IMR-90 (cell line): ENCODE data around the gene C1R. TPM values are rescaled to one million over a fixed set of nuclear protein-coding genes. Genes with fewer than 3 reads are reported as not detected.
A peak's percentile ranks its signal among the peaks of the same experiment; 100 is the strongest.

ENCODE experiments used
- ATAC-seq: fragments of 200-7000 bp; cut with Tn5 transposase; 2 replicates; pipeline ENCODE4 v1.9.1; 2020; ENCODE audit warnings: low read depth, mild to moderate bottlenecking, moderate library complexity
- BruUV-seq: library from RNA; stranded (reverse); fragments of 400-500 nt; replicated peaks from 2 replicates; lab custom pipeline; 2021; lab: Mats Ljungman, UMichigan
- CTCF ChIA-PET: fragments of 300-600 bp; formaldehyde crosslinking; extraction: SDS; loops from one replicate; lab custom pipeline; 2021; ENCODE audit warnings: antibody characterized with exemption; lab: Yijun Ruan, JAX
- POLR2A ChIA-PET: fragments of 300-600 bp; sonication (Branson Sonifier 250); formaldehyde crosslinking; loops from one replicate; lab custom pipeline; 2022; ENCODE audit warnings: antibody characterized with exemption; ENCODE audit not compliant: unreplicated experiment; lab: Charles Lee
- DNase-seq: peaks from one replicate; pipeline ENCODE4 v3.0.0; 2013
- H2AFZ ChIP-seq: replicated peaks from 2 replicates; pipeline ENCODE3; 2013; ENCODE audit warnings: low read length, mild to moderate bottlenecking; ENCODE audit not compliant: poor library complexity
- H2AK5ac ChIP-seq: 2 replicates; pipeline ENCODE4 v1.6.1; 2013; ENCODE audit warnings: low read depth, low read length, inconsistent platforms
- H2AK9ac ChIP-seq: replicated peaks from 2 replicates; pipeline ENCODE3; 2013; ENCODE audit warnings: mild to moderate bottlenecking, low read depth, low read length, moderate library complexity; ENCODE audit not compliant: poor library complexity
- H2BK120ac ChIP-seq: 2 replicates; pipeline ENCODE4 v1.6.1; 2013; ENCODE audit warnings: low read depth, low read length, inconsistent platforms
- H2BK15ac ChIP-seq: 3 replicates; pipeline ENCODE4 v1.6.1; 2013; ENCODE audit warnings: low read depth, low read length, inconsistent platforms
- H2BK20ac ChIP-seq: 2 replicates; pipeline ENCODE4 v1.6.1; 2013; ENCODE audit warnings: low read depth, mild to moderate bottlenecking, inconsistent platforms, low read length, moderate library complexity
- H2BK5ac ChIP-seq: 2 replicates; pipeline ENCODE4 v1.6.1; 2013; ENCODE audit warnings: mild to moderate bottlenecking, low read depth, low read length, inconsistent platforms; ENCODE audit not compliant: poor library complexity, severe bottlenecking
- H3K14ac ChIP-seq: replicated peaks from 2 replicates; pipeline ENCODE4 v1.6.1; 2013; ENCODE audit warnings: low read depth, low read length, inconsistent platforms
- H3K18ac ChIP-seq: 2 replicates; pipeline ENCODE4 v1.6.1; 2013; ENCODE audit warnings: low read depth, low read length, control low read depth
- H3K23ac ChIP-seq: 2 replicates; pipeline ENCODE4 v1.6.1; 2013; ENCODE audit warnings: low read depth, low read length, inconsistent platforms
- H3K27ac ChIP-seq: 2 replicates; pipeline ENCODE4 v1.5.1; 2013; ENCODE audit warnings: mild to moderate bottlenecking, control low read depth, low read length; ENCODE audit not compliant: insufficient read depth
- H3K27me3 ChIP-seq: 2 replicates; pipeline ENCODE4 v1.6.1; 2013; ENCODE audit warnings: low read length; ENCODE audit not compliant: control insufficient read depth, insufficient read depth
- H3K36me3 ChIP-seq: 2 replicates; pipeline ENCODE4 v1.6.1; 2013; ENCODE audit warnings: low read length, mixed read lengths; ENCODE audit not compliant: control insufficient read depth, insufficient read depth
- H3K4ac ChIP-seq: 2 replicates; pipeline ENCODE4 v1.6.1; 2013; ENCODE audit warnings: low read depth, low read length, inconsistent platforms
- H3K4me1 ChIP-seq: 2 replicates; pipeline ENCODE4 v1.6.1; 2013; ENCODE audit warnings: low read length, mixed read lengths; ENCODE audit not compliant: control insufficient read depth, insufficient read depth
- H3K4me2 ChIP-seq: 2 replicates; pipeline ENCODE4 v1.6.1; 2013; ENCODE audit warnings: low read depth, mild to moderate bottlenecking, control low read depth, low read length, moderate library complexity
- H3K4me3 ChIP-seq: 2 replicates; pipeline ENCODE4 v1.5.1; 2013; ENCODE audit warnings: low read depth, mild to moderate bottlenecking, control low read depth, low read length, moderate library complexity; ENCODE audit not compliant: insufficient read depth
- H3K56ac ChIP-seq: 2 replicates; pipeline ENCODE4 v1.6.1; 2013; ENCODE audit warnings: low read length, inconsistent platforms; ENCODE audit not compliant: insufficient read depth; ENCODE audit errors: extremely low read depth
- H3K79me1 ChIP-seq, 2 experiments: 2 replicates each; pipeline ENCODE4 v1.6.1; 2013; ENCODE audit warnings: low read length in 2 of 2, inconsistent platforms in 1 of 2, low read depth in 1 of 2
- H3K9ac ChIP-seq: 2 replicates; pipeline ENCODE4 v1.6.1; 2013; ENCODE audit warnings: low read depth, low read length, control low read depth
- H3K9me1 ChIP-seq: 2 replicates; pipeline ENCODE4 v1.6.1; 2013; ENCODE audit warnings: low read length, inconsistent platforms; ENCODE audit not compliant: insufficient read depth
- H3K9me3 ChIP-seq: 2 replicates; pipeline ENCODE4 v1.6.1; 2013; ENCODE audit warnings: low read length; ENCODE audit not compliant: control insufficient read depth, insufficient read depth
- H4K20me1 ChIP-seq: 2 replicates; pipeline ENCODE4 v1.6.1; 2013; ENCODE audit warnings: low read length, inconsistent platforms; ENCODE audit not compliant: insufficient read depth
- H4K5ac ChIP-seq: 2 replicates; pipeline ENCODE4 v1.6.1; 2013; ENCODE audit warnings: mild to moderate bottlenecking, low read depth, low read length, control low read depth
- H4K8ac ChIP-seq, 2 experiments: 2 replicates each; pipeline ENCODE4 v1.6.1; 2013; ENCODE audit warnings: low read depth in 2 of 2, low read length in 2 of 2, control low read depth in 1 of 2, inconsistent platforms in 1 of 2
- H4K91ac ChIP-seq: 2 replicates; pipeline ENCODE4 v1.6.1; 2013; ENCODE audit warnings: low read depth, low read length, inconsistent platforms; ENCODE audit not compliant: insufficient read depth
- CEBPB ChIP-seq: IDR thresholded peaks from 2 replicates; pipeline ENCODE4 v1.6.1; 2012; ENCODE audit warnings: low read depth, low read length, improper control_type of control experiment
- FOS ChIP-seq: fragments of 150-350 bp; IDR thresholded peaks from 2 replicates; pipeline ENCODE4 v1.6.1; 2016; ENCODE audit warnings: low read depth, low read length
- MAFK ChIP-seq: IDR thresholded peaks from 2 replicates; pipeline ENCODE4 v1.6.1; 2012; ENCODE audit warnings: low read depth, low read length, improper control_type of control experiment
- MAZ ChIP-seq: IDR thresholded peaks from 2 replicates; pipeline ENCODE4 v1.6.1; 2012; ENCODE audit warnings: low read depth, mild to moderate bottlenecking, low read length, improper control_type of control experiment, moderate library complexity, borderline replicate concordance
- POLR2A ChIP-seq: IDR thresholded peaks from 2 replicates; pipeline ENCODE4 v1.6.1; 2012; ENCODE audit warnings: mild to moderate bottlenecking, low read depth, low read length
- RAD21 ChIP-seq: IDR thresholded peaks from 2 replicates; pipeline ENCODE4 v1.6.1; 2012; ENCODE audit warnings: low read length, improper control_type of control experiment
- RFX5 ChIP-seq: IDR thresholded peaks from 2 replicates; pipeline ENCODE4 v1.8.0; 2012; ENCODE audit warnings: low read depth, mild to moderate bottlenecking, low read length, moderate library complexity
- USF2 ChIP-seq: fragments of 150-350 bp; IDR thresholded peaks from 2 replicates; pipeline ENCODE4 v1.6.1; 2017; ENCODE audit warnings: mild to moderate bottlenecking, antibody characterized with exemption, low read length, low read depth
- WGBS, 2 experiments: methylation state at CpG; one replicate each; pipeline versions ENCODE4 v1.1.5 to v1.1.7; 2013; ENCODE audit warnings: missing lambda C conversion rate in 2 of 2; ENCODE audit not compliant: insufficient read length in 1 of 2; ENCODE audit errors: extremely low coverage in 2 of 2; 5-methylcytosine and 5-hydroxymethylcytosine counted together
- dilution Hi-C: fragments of 300-500 bp; cut with HindIII; formaldehyde crosslinking; loops from one replicate; pipeline ENCODE4 v1.14.3; 2018; ENCODE audit warnings: low sequenced_read_pairs; ENCODE audit not compliant: unreplicated experiment
- in situ Hi-C: fragments of 300-500 bp; cut with MboI; formaldehyde crosslinking; loops from 3 replicates; pipeline ENCODE4 v1.14.3; 2019; ENCODE audit warnings: low sequenced_read_pairs, inconsistent platforms, mixed read lengths
- intact Hi-C: fragments of 100-400 bp; cut with micrococcal nuclease; formaldehyde crosslinking; loops from 2 replicates; pipeline ENCODE4 v1.10.0; 2022
- polyA plus RNA-seq, 3 experiments: library from polyadenylated mRNA; depleted of rRNA; stranded (reverse); fragments of >200 nt; gene quantifications; 2 replicates each; pipeline ENCODE4 v1.2.3, GENCODE V29; 2012; ENCODE audit warnings: low replicate concordance in 1 of 3
- total RNA-seq: library from RNA; depleted of rRNA; stranded (reverse); fragments of >200 nt; gene quantifications from 2 replicates; pipeline ENCODE4 v1.2.3, GENCODE V29; 2012

Gene C1R
- total and polyA plus RNA-seq, 2 of the 4 experiments (the other 2 are of a cell fraction): 38.4 to 165 TPM

GRCh38 chr12:7099290-7099996 is 7.2 kb upstream of the C1R start (continued):
- TF ChIP-seq RAD21: no peak

- Histone ChIP-seq H2BK120ac (no peak overlapping the region), H2BK5ac (no peak overlapping the region), H4K5ac (no peak overlapping the region), H2AK9ac (peak overlapping the region; percentile 65), H4K8ac (no peak overlapping the region), H3K4ac (no peak overlapping the region), H2BK15ac (no peak overlapping the region), H3K27ac (no peak overlapping the region), H4K91ac (no peak overlapping the region), H3K79me1 (peaks cover 3 to 5% of the 10 kb centered on the region in 2 experiments), H3K4me2 (no peak overlapping the region), H3K56ac (no peak overlapping the region), H3K23ac (no peak overlapping the region), H3K9ac (no peak overlapping the region), H2BK20ac (no peak overlapping the region), H2AK5ac (no peak overlapping the region), H3K9me1 (peaks cover 8% of the 10 kb centered on the region), H2AFZ (peak overlapping the region; percentile 73), H3K4me3 (no peak overlapping the region), H3K27me3 (no peaks in the 10 kb centered on the region), H4K20me1 (no peaks in the 10 kb centered on the region), H3K14ac (no peak overlapping the region), H3K18ac (no peak overlapping the region), H3K36me3 (peaks cover 13% of the 10 kb centered on the region), H3K4me1 (peaks cover 12% of the 10 kb centered on the region), H3K9me3 (no peaks in the 10 kb centered on the region)
- TSS peak; percentile 9 for BruUV-seq
- CTCF ChIA-PET: no interaction called here
- DNase-seq: no peak
- no peak for TF ChIP-seq MAZ
- TF ChIP-seq FOS: no peak
- no peak for TF ChIP-seq CEBPB
- TF ChIP-seq RFX5: no peak
- TF ChIP-seq MAFK: no peak
- no peak for TF ChIP-seq POLR2A
- TF ChIP-seq RAD21: no peak
- TF ChIP-seq USF2: no peak
- dilution Hi-C loops: no loop called here
- in situ Hi-C loops: no loop called here
- POLR2A ChIA-PET: no interaction called here
- intact Hi-C loops: no loop called here
- 80% methylated on average over 13 of the region's 19 CpGs; no CpG with 5 or more reads in 1 of the 2 experiments for WGBS, 2 experiments
- no peak for ATAC-seq
Observed at GRCh38 chr12:7096979-7097378, 4.7 kb upstream of the C1R start.
